Measurements from ENCODE around the gene OR10K2. TPM values are rescaled to one million over a fixed set of nuclear protein-coding genes. Genes with fewer than 3 reads are reported as not detected.

The OR10K2 gene, protein sequence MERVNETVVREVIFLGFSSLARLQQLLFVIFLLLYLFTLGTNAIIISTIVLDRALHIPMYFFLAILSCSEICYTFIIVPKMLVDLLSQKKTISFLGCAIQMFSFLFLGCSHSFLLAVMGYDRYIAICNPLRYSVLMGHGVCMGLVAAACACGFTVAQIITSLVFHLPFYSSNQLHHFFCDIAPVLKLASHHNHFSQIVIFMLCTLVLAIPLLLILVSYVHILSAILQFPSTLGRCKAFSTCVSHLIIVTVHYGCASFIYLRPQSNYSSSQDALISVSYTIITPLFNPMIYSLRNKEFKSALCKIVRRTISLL
- polyA plus RNA-seq (2012; rRNA removed): not detected in 2 replicates
- polyA plus RNA-seq (2012; cell fraction: cytosol; rRNA removed): not detected in 2 replicates
- polyA plus RNA-seq (2012; cell fraction: nucleus; rRNA removed): not detected in 2 replicates

DNA sequence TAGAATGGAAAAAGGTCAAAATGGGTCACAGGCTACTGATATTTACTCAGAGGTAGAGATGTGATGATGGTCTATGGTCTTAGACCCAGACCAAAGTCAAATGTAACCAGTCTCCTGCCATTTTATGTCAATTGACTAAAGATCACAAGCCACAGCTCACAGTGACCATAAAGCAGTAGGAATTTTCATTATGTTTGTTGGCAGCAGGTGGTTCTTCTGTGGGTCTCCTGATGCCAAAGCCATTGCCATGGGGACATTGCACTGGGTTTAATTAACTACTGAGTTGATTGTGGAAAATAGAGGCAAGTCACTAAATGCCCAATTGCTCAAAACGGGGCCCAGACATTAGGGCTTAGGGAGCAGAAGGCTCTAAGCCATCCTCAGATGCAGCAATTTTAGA lies at the start of gene OR10K2:
TSS of gene OR10K2 (minus strand) at position 101 of the 400 bp plus-strand sequence. CDS start 5,371 bp downstream, outside the sequence.
- no peaks in the 10 kb centered on the region for H3K27me3 ChIP-seq (ENCODE audit: insufficient read depth)
- H3K4me3 ChIP-seq (ENCODE audit: low read depth in 2 of 2, low read length in 1 of 2): no peak within 1 kb of the TSS
- ChIA-PET POLR2A (no interaction called here), CTCF (no interaction called here)
- H3K9me3 ChIP-seq: no peaks in the 10 kb centered on the region
- H3K4me1 ChIP-seq (ENCODE audit: control insufficient read depth in 1 of 2, insufficient read depth in 2 of 2, low read depth in 1 of 2, low read length in 1 of 2): no peaks in the 10 kb centered on the region
- H2AFZ ChIP-seq (ENCODE audit: low read depth): no peak within 1 kb of the TSS
- H4K20me1 ChIP-seq (ENCODE audit: insufficient read depth): no peaks in the 10 kb centered on the region
- DNase-seq: no peak
- TF ChIP-seq MXI1 (IDR thresholded peaks at IDR 0.05; ENCODE audit: low read depth, low read length): no peak
- TF ChIP-seq, protein P1, sequence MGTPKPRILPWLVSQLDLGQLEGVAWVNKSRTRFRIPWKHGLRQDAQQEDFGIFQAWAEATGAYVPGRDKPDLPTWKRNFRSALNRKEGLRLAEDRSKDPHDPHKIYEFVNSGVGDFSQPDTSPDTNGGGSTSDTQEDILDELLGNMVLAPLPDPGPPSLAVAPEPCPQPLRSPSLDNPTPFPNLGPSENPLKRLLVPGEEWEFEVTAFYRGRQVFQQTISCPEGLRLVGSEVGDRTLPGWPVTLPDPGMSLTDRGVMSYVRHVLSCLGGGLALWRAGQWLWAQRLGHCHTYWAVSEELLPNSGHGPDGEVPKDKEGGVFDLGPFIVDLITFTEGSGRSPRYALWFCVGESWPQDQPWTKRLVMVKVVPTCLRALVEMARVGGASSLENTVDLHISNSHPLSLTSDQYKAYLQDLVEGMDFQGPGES (IDR thresholded peaks at IDR 0.05; ENCODE audit: low read depth, low read length): no peak
- TF ChIP-seq, protein P2, sequence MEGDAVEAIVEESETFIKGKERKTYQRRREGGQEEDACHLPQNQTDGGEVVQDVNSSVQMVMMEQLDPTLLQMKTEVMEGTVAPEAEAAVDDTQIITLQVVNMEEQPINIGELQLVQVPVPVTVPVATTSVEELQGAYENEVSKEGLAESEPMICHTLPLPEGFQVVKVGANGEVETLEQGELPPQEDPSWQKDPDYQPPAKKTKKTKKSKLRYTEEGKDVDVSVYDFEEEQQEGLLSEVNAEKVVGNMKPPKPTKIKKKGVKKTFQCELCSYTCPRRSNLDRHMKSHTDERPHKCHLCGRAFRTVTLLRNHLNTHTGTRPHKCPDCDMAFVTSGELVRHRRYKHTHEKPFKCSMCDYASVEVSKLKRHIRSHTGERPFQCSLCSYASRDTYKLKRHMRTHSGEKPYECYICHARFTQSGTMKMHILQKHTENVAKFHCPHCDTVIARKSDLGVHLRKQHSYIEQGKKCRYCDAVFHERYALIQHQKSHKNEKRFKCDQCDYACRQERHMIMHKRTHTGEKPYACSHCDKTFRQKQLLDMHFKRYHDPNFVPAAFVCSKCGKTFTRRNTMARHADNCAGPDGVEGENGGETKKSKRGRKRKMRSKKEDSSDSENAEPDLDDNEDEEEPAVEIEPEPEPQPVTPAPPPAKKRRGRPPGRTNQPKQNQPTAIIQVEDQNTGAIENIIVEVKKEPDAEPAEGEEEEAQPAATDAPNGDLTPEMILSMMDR (IDR thresholded peaks at IDR 0.05): no peak
- TF ChIP-seq MEF2A (IDR thresholded peaks at IDR 0.05; ENCODE audit: borderline replicate concordance, low read depth): no peak
- TF ChIP-seq SIN3A (IDR thresholded peaks at IDR 0.05; ENCODE audit: borderline replicate concordance, low read depth, low read length): no peak
- 0% methylated on average over 1 of the region's 1 CpG for WGBS (ENCODE audit: low lambda C conversion rate)
- no peak within 1 kb of the TSS for H3K4me2 ChIP-seq
- no peaks in the 10 kb centered on the region for H3K79me2 ChIP-seq (ENCODE audit: insufficient read depth)
- H3K36me3 ChIP-seq (replicated peaks in 1 of 2; ENCODE audit: control insufficient read depth in 1 of 2, insufficient read depth in 2 of 2, low read length in 1 of 2): no peaks in the 10 kb centered on the region
- H3K9me2 ChIP-seq: no peaks in the 10 kb centered on the region
- H3F3A ChIP-seq (replicated peaks; ENCODE audit: insufficient read depth): no peaks in the 10 kb centered on the region
- H3K27ac ChIP-seq (ENCODE audit: low read depth in 2 of 2, low read length in 1 of 2): no peak within 1 kb of the TSS
- H3K9ac ChIP-seq: no peak within 1 kb of the TSS

DNA sequence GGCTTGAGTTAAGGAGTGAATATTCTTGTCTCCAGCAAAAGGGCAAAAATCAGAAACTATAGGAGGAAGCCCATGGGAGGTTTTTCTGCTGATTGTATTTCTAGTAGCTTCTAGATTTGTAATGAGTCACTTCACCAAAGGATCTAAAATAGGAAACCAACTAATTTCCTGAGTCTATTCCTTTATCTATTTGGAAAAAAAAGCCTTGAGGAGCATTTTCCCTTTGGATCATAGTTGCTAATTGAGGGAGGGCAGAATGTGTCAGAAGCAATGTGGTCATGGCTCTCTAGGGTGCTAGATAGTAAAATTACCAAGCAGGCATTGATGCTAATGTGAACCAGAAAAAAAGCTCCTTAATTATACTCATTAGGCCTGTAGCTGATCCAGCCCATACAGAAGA lies 45.9 kb upstream of the OR10K2 start, which contains the start of gene OR10R2:
TSS of gene OR10R2 (plus strand) at position 301 of the 400 bp plus-strand sequence. CDS start 106 bp downstream, outside the sequence.
- POLR2A ChIA-PET: no interaction called here
- Histone ChIP-seq H3K27me3 (ENCODE audit: insufficient read depth) (no peaks in the 10 kb centered on the region), H3K4me2 (no peak within 1 kb of the TSS), H2AFZ (ENCODE audit: low read depth) (no peak within 1 kb of the TSS), H3K36me3 (replicated peaks in 1 of 2; ENCODE audit: control insufficient read depth in 1 of 2, insufficient read depth in 2 of 2, low read length in 1 of 2) (no peaks in the 10 kb centered on the region), H3K9me2 (no peaks in the 10 kb centered on the region), H3K4me3 (ENCODE audit: low read depth in 2 of 2, low read length in 1 of 2) (no peak within 1 kb of the TSS), H3K4me1 (ENCODE audit: control insufficient read depth in 1 of 2, insufficient read depth in 2 of 2, low read depth in 1 of 2, low read length in 1 of 2) (no peaks in the 10 kb centered on the region), H3K9me3 (no peaks in the 10 kb centered on the region; the same call in 1 of the 2 replicates), H4K20me1 (ENCODE audit: insufficient read depth) (no peaks in the 10 kb centered on the region), H3K27ac (ENCODE audit: low read depth in 2 of 2, low read length in 1 of 2) (no peak within 1 kb of the TSS), H3K79me2 (ENCODE audit: insufficient read depth) (no peaks in the 10 kb centered on the region), H3F3A (replicated peaks; ENCODE audit: insufficient read depth) (no peaks in the 10 kb centered on the region), H3K9ac (no peak within 1 kb of the TSS)
- DNase-seq: no peak
- CTCF ChIA-PET: no interaction called here
- TF ChIP-seq RCOR1 (IDR thresholded peaks at IDR 0.05; ENCODE audit: low read length): no peak
- TF ChIP-seq YY1 (IDR thresholded peaks at IDR 0.05; ENCODE audit: low read depth): no peak
- no peak for TF ChIP-seq JUND (IDR thresholded peaks at IDR 0.05)
- no peak for TF ChIP-seq NRF1 (IDR thresholded peaks at IDR 0.05; ENCODE audit: low read depth, low read length)
- no peak for TF ChIP-seq EZH2phosphoT487 (IDR thresholded peaks at IDR 0.05; ENCODE audit: borderline replicate concordance, low read depth)
- no peak for TF ChIP-seq SIN3A (IDR thresholded peaks at IDR 0.05; ENCODE audit: borderline replicate concordance, low read depth, low read length)
- TF ChIP-seq, protein P3, sequence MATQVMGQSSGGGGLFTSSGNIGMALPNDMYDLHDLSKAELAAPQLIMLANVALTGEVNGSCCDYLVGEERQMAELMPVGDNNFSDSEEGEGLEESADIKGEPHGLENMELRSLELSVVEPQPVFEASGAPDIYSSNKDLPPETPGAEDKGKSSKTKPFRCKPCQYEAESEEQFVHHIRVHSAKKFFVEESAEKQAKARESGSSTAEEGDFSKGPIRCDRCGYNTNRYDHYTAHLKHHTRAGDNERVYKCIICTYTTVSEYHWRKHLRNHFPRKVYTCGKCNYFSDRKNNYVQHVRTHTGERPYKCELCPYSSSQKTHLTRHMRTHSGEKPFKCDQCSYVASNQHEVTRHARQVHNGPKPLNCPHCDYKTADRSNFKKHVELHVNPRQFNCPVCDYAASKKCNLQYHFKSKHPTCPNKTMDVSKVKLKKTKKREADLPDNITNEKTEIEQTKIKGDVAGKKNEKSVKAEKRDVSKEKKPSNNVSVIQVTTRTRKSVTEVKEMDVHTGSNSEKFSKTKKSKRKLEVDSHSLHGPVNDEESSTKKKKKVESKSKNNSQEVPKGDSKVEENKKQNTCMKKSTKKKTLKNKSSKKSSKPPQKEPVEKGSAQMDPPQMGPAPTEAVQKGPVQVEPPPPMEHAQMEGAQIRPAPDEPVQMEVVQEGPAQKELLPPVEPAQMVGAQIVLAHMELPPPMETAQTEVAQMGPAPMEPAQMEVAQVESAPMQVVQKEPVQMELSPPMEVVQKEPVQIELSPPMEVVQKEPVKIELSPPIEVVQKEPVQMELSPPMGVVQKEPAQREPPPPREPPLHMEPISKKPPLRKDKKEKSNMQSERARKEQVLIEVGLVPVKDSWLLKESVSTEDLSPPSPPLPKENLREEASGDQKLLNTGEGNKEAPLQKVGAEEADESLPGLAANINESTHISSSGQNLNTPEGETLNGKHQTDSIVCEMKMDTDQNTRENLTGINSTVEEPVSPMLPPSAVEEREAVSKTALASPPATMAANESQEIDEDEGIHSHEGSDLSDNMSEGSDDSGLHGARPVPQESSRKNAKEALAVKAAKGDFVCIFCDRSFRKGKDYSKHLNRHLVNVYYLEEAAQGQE (IDR thresholded peaks at IDR 0.05; ENCODE audit: low read depth, low read length): no peak
- TF ChIP-seq, protein P1 (IDR thresholded peaks at IDR 0.05; ENCODE audit: low read depth, low read length): no peak
- TF ChIP-seq, protein P4, sequence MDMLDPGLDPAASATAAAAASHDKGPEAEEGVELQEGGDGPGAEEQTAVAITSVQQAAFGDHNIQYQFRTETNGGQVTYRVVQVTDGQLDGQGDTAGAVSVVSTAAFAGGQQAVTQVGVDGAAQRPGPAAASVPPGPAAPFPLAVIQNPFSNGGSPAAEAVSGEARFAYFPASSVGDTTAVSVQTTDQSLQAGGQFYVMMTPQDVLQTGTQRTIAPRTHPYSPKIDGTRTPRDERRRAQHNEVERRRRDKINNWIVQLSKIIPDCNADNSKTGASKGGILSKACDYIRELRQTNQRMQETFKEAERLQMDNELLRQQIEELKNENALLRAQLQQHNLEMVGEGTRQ (IDR thresholded peaks at IDR 0.05; ENCODE audit: borderline replicate concordance, low read depth, low read length): no peak
- no peak for TF ChIP-seq TAF1 (IDR thresholded peaks at IDR 0.05; ENCODE audit: borderline replicate concordance, low read depth, low read length)

All from SK-N-SH (cell line).